Activated naive CD4-positive, alpha-beta T cell treated with anti-CD3 and anti-CD28 coated beads, Interleukin-2, amount 10 ng/mL, durations not matched to agents 7 days and 5 days (primary cell): Measurements from ENCODE around the gene PCSK7.
A peak's percentile ranks its signal among the peaks of the same experiment; 100 is the strongest.

Experiments used
- CTCF ChIA-PET: fragments of 350-600 bp; sonication (Branson Sonifier 250); formaldehyde crosslinking; loops from one replicate; lab custom pipeline; 2021; ENCODE audit warnings: antibody characterized with exemption; lab: Charles Lee
- DNase-seq: peaks from one replicate; pipeline ENCODE4 v3.0.0-alpha.2; 2020
- H3K27ac Mint-ChIP-seq: one replicate; pipeline ENCODE4 v1.8.0; 2021; ENCODE audit warnings: mild to moderate bottlenecking, moderate library complexity, mixed read lengths
- H3K27me3 Mint-ChIP-seq: one replicate; pipeline ENCODE4 v1.8.0; 2021; ENCODE audit warnings: mild to moderate bottlenecking, mixed read lengths
- H3K36me3 Mint-ChIP-seq: one replicate; pipeline ENCODE4 v1.8.0; 2021; ENCODE audit warnings: mixed read lengths
- H3K4me1 Mint-ChIP-seq: one replicate; pipeline ENCODE4 v1.8.0; 2021; ENCODE audit warnings: mixed read lengths
- H3K4me3 Mint-ChIP-seq: one replicate; pipeline ENCODE4 v1.8.0; 2021; ENCODE audit warnings: mild to moderate bottlenecking, moderate library complexity, mixed read lengths
- H3K9me3 Mint-ChIP-seq: one replicate; pipeline ENCODE4 v1.8.0; 2021; ENCODE audit warnings: mixed read lengths

Gene PCSK7

DNA sequence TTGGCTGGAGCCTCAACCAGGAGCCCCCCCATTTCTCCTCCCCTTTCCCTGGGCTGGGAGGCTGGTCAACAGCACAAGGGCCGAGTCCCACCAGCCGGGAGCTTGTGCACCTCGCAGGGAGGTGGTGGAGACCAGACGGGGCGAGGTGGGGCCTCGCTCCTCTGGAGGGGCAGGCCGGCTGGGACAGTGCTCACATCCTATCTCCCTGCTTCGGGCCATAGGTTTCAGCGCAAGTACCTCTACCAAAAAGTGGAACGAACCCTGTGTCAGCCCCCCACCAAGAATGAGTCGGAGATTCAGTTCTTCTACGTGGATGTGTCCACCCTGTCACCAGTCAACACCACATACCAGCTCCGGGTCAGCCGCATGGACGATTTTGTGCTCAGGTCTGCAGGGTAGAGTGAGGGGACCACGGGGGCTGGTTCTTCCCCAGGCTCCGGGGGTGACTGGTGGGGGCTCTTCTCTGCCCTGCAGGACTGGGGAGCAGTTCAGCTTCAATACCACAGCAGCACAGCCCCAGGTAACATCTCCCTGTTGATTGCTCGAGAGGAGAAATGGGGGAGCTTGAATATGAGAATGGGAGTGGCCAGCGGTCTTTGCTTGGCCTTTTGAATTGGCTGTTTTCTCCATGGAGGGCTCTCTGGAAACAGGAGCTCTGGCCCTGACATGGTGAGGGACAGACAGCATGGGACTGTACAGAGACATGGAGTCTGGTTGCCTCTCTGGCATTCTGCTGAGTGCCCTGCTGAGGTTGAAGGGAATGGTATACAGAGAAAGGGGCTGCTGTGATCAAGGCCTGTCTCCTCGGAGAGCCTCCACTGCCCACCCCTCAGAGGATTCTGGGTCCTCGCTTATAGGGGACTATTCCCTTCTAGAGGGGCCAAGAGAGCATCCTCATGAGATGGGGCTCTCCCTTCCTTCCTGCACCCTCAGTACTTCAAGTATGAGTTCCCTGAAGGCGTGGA is 50.0 kb downstream of the PCSK7 start:
- H3K27ac Mint-ChIP-seq = no peak overlapping the region
- no peaks in the 10 kb centered on the region for H3K27me3 Mint-ChIP-seq
- H3K9me3 Mint-ChIP-seq = no peaks in the 10 kb centered on the region
- H3K4me1 Mint-ChIP-seq = peaks cover 30% of the 10 kb centered on the region
- H3K4me3 Mint-ChIP-seq = no peak overlapping the region
- peaks cover 2% of the 10 kb centered on the region for H3K36me3 Mint-ChIP-seq
- CTCF ChIA-PET = interaction anchor here (0.6 to 6.1 kb wide), 12 partner anchors 10 to 429 kb away, joined by 3 to 111 read pairs (median 6); partner anchors contain the start of gene ZPR1
- no peak for DNase-seq

DNA sequence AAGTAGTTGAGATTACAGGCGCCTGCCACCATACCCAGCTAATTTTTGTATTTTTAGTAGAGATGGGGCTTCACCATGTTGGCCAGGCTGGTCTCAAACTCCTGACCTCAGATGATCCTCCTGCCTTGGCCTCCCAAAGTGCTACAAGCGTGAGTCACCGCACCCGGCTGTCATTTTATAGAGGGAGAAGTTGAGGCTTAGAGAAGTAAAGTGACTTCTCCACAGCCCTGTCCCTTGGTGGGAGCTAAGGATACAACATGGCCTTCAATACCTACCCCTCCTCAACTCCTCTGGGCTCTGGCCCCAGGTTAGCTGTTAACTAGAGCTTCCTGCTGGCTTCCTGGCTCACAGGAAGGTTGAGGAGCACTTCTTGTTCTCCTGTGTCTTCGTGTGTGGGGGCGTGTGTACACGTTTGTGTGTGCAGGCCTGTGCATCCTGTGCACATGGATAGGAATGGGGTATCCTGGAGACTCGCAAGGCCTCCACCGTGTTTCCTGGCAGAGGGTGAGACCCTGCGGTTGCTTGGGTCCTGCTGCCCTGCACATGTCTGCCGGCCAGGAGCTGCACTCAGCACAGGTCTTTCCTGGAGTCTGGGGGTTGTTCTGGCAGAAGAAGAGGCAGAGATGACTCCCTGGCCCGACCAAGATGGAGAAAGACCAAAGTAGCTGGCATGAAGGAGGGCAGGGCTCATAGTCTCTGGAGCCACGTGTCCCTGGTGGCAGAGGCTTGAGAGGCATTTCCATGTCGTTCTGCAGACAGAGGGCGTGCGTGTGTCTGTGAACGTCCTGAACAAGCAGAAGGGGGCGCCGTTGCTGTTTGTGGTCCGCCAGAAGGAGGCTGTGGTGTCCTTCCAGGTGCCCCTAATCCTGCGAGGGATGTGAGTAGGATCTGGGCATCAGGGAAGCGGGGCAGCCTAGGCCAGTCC is 51.0 kb downstream of the PCSK7 start:
- no peaks in the 10 kb centered on the region for H3K9me3 Mint-ChIP-seq
- CTCF ChIA-PET = interaction anchor here (0.6 to 6.1 kb wide), 21 partner anchors 9 to 1748 kb away, joined by 3 to 111 read pairs (median 4); partner anchors contain the start of gene ZPR1
- DNase-seq = peak; percentile 79
- H3K27ac Mint-ChIP-seq = peak overlapping the region; percentile 87
- H3K27me3 Mint-ChIP-seq = no peaks in the 10 kb centered on the region
- peak overlapping the region; percentile 93 for H3K4me3 Mint-ChIP-seq
- H3K4me1 Mint-ChIP-seq = peaks cover 30% of the 10 kb centered on the region
- H3K36me3 Mint-ChIP-seq = peaks cover 2% of the 10 kb centered on the region

DNA sequence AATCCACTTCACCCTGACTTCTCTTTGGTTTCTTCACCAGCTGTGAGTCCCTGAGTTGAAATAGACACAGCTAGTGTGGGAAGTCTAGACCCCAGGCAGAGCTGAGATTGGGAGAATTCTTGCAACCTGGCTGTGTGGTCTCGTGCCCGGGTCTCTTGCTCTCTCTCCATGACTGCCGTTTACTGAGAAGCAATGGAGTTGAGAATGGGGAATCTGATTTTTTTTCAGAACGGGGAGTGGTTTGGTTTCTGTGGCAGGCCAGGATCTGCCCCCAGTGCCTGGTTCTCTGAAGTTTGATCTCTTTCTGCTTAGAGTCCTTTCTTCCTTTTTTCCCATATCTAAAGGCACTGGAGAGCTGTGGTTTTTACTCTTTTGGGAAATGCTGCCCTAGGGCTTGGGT is 51.9 kb downstream of the PCSK7 start:
- DNase-seq = no peak
- H3K9me3 Mint-ChIP-seq = no peaks in the 10 kb centered on the region
- peak overlapping the region; percentile 93 for H3K4me3 Mint-ChIP-seq
- peaks cover 30% of the 10 kb centered on the region for H3K4me1 Mint-ChIP-seq
- peaks cover 2% of the 10 kb centered on the region for H3K36me3 Mint-ChIP-seq
- CTCF ChIA-PET = interaction anchor here (0.7 to 6.1 kb wide), 15 partner anchors 10 to 1749 kb away, joined by 3 to 111 read pairs (median 5); partner anchors contain the start of gene ZPR1
- H3K27ac Mint-ChIP-seq = peak overlapping the region; percentile 87
- no peaks in the 10 kb centered on the region for H3K27me3 Mint-ChIP-seq

DNA sequence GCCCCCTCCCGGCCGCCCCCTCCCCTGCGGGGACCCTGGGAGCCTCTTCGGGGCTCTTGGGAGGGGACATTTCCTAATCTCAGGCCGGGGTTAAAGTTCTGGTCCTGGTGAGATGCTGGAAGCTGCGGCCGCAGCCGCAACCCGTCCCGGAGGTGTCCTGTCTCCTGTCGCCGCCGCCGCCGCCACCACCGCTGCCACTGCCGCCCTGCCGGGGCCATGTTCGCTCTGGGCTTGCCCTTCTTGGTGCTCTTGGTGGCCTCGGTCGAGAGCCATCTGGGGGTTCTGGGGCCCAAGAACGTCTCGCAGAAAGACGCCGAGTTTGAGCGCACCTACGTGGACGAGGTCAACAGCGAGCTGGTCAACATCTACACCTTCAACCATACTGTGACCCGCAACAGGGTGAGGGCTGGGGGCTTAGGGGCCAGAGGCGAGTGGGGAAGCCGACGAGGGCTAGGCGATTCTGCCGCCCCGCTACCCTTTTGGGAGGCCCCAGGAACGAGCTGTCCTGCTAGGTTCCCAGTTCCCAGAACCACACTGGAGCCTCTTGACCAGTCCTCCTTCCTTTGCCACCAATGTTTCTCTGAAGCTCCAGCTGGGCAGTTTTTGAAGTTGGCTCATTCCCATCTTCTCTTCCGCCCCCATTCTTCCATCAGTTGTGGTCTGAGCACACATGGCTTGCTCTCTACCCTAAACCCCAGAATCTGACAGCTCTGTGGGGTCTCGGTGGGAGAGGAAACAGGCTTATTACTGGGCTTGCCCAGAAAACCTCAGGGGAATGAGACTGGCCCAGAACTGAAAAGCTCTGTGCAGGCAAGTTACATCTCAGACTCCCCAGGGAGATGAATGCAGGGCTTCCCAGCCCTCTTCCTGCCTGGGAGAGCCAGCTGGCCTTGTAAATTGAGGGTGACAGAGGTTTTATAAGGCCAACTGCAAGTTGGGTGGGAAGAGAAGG is 52.5 kb downstream of the PCSK7 start:
- peak; percentile 67 for DNase-seq
- Mint-ChIP-seq H3K4me1 (peaks cover 30% of the 10 kb centered on the region), H3K27me3 (no peaks in the 10 kb centered on the region), H3K9me3 (no peaks in the 10 kb centered on the region), H3K4me3 (peak overlapping the region; percentile 93), H3K36me3 (peaks cover 2% of the 10 kb centered on the region), H3K27ac (peak overlapping the region; percentile 87)
- CTCF ChIA-PET = interaction anchor here (0.6 to 6.1 kb wide), 11 partner anchors 12 to 57 kb away, joined by 3 to 111 read pairs (median 5); no protein-coding TSS in a partner anchor

DNA sequence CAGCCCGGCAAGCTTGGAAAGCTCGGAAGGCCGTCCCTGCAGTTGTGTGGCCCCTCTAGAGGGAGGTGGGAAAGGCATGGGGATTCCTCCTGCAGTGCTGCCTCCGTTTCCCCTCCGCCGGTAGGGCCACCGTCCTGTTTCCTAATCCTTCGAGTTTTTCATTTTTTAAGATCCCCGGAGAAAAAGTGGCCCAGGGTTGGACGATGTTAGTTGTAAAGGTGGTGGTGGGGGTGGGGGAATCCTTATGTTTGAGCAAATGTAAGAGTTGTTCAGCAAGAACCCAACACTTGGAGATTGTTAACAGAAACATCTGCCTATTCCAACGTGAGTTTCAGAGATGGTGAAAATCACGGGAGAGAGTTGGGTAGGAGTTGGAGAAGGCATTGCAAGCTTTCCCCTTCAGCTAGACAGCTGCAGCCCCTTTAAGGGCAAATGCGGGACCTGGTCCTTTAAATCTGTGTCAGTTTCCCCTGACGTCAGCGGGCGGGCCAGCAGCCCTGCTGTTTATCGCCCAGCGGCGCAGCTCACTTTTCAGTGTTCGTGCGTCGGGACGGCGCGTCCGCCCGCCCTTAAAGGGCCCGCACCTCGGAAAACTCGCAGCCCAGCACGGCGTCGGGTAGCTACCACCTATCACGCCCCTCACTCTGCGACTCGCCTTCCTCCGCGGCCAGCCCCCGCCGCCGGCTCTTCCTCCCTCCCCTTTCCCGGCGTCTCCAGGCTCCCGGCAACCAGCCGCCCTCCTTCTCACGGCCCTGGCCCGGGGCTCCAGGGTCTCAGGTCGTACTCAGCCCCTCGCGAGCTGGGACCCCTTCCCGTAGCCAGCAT is 53.5 kb downstream of the PCSK7 start, which contains the start of gene SIDT2:
Gene SIDT2, plus strand, starts transcription at position 534 of the 825 bp plus-strand sequence. CDS start 521 bp downstream, outside the sequence.
- peak; percentile 95 for DNase-seq
- CTCF ChIA-PET = interaction anchor here (0.6 to 6.1 kb wide), 4 partner anchors 28 to 47 kb away, joined by 3 to 111 read pairs (median 3); partner anchors contain the start of gene PAFAH1B2
- peaks cover 32% of the 10 kb centered on the region for H3K4me1 Mint-ChIP-seq
- peak within 1 kb of the TSS; percentile 93 for H3K4me3 Mint-ChIP-seq
- H3K27ac Mint-ChIP-seq = peak within 1 kb of the TSS; percentile 90
- peaks cover 2% of the 10 kb centered on the region for H3K36me3 Mint-ChIP-seq
- no peaks in the 10 kb centered on the region for H3K27me3 Mint-ChIP-seq
- no peaks in the 10 kb centered on the region for H3K9me3 Mint-ChIP-seq

DNA sequence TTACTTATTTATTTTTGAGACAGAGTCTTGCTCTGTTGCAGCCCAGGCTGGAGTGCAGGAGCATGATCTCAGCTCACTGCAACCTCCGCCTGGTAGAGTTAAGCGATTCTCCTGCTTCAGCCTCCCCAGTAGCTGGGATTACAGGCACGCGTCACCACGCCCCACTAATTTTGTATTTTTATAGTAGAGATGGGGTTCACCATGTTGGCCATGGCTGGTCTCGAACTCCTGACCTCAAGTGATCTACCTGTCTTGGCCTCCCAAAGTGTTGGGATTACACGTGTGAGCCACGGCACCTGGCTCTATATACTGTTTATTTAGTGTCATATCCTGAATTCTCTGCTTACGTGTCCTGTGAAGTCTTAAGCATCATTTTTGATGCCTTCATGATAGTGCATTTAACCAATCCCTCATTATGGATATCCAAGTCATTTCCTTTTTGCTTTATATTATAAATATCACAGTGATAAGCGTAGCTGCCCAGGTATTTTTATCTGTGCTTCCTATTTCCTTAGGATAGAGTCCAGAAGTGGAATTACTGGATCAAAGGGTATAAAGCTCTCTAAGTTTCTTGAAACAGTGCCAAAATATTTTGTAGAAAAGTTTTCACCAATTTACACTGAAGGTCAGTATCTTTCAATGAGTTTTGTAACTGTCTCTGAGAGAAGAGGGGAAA is 54.2 kb downstream of the PCSK7 start:
- H3K27ac Mint-ChIP-seq = peak overlapping the region; percentile 90
- H3K36me3 Mint-ChIP-seq = no peaks in the 10 kb centered on the region
- no peak for DNase-seq
- CTCF ChIA-PET = interaction anchor here (6.1 kb wide), 1 partner anchor 48 kb away, joined by 111 read pairs; no protein-coding TSS in a partner anchor
- H3K9me3 Mint-ChIP-seq = no peaks in the 10 kb centered on the region
- peaks cover 32% of the 10 kb centered on the region for H3K4me1 Mint-ChIP-seq
- H3K4me3 Mint-ChIP-seq = peak overlapping the region; percentile 93
- H3K27me3 Mint-ChIP-seq = no peaks in the 10 kb centered on the region

GRCh38 chr11:117176186-117176585 is 55.7 kb downstream of the PCSK7 start:
- no peak for DNase-seq
- peaks cover 5% of the 10 kb centered on the region for H3K36me3 Mint-ChIP-seq
- CTCF ChIA-PET = interaction anchor here (1.0 kb wide), 1 partner anchor 32 kb away, joined by 3 read pairs; the partner anchor contains the start of gene PAFAH1B2
- H3K4me1 Mint-ChIP-seq = peaks cover 30% of the 10 kb centered on the region
- H3K4me3 Mint-ChIP-seq = no peak overlapping the region
- H3K27me3 Mint-ChIP-seq = no peaks in the 10 kb centered on the region
- no peaks in the 10 kb centered on the region for H3K9me3 Mint-ChIP-seq
- no peak overlapping the region for H3K27ac Mint-ChIP-seq

DNA sequence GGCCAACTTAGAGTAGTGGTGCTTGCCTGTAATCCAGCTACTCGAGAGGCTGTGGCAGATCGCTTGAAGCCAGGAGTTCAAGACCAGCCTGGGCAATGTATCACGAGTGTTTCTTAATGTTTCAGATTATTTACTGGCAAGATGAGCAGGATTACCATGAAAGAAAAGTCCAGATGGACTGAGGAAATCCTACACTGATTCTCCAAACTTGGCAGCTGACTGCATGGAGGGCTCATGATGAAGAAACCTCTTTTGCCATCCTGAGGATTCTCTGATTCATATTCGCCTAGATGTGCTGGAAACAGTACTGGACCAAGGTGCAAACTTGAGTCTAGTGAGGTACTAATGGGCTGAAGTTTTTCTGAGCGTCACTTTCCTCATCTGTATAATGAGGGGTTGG is 56.1 kb downstream of the PCSK7 start:
- CTCF ChIA-PET = interaction anchor here (1.0 kb wide), 1 partner anchor 32 kb away, joined by 3 read pairs; the partner anchor contains the start of gene PAFAH1B2
- H3K9me3 Mint-ChIP-seq = no peaks in the 10 kb centered on the region
- no peak overlapping the region for H3K4me3 Mint-ChIP-seq
- DNase-seq = no peak
- H3K36me3 Mint-ChIP-seq = peaks cover 8% of the 10 kb centered on the region
- H3K4me1 Mint-ChIP-seq = peaks cover 26% of the 10 kb centered on the region
- H3K27ac Mint-ChIP-seq = no peak overlapping the region
- no peaks in the 10 kb centered on the region for H3K27me3 Mint-ChIP-seq

- Mint-ChIP-seq H3K36me3 (peaks cover 11% of the 10 kb centered on the region), H3K27me3 (no peaks in the 10 kb centered on the region), H3K27ac (no peak overlapping the region), H3K4me3 (no peak overlapping the region), H3K4me1 (peaks cover 19% of the 10 kb centered on the region), H3K9me3 (no peaks in the 10 kb centered on the region)
- CTCF ChIA-PET = no interaction called here
- no peak for DNase-seq
Measured at GRCh38 chr11:117175104-117175503, 56.8 kb downstream of the PCSK7 start.

DNA sequence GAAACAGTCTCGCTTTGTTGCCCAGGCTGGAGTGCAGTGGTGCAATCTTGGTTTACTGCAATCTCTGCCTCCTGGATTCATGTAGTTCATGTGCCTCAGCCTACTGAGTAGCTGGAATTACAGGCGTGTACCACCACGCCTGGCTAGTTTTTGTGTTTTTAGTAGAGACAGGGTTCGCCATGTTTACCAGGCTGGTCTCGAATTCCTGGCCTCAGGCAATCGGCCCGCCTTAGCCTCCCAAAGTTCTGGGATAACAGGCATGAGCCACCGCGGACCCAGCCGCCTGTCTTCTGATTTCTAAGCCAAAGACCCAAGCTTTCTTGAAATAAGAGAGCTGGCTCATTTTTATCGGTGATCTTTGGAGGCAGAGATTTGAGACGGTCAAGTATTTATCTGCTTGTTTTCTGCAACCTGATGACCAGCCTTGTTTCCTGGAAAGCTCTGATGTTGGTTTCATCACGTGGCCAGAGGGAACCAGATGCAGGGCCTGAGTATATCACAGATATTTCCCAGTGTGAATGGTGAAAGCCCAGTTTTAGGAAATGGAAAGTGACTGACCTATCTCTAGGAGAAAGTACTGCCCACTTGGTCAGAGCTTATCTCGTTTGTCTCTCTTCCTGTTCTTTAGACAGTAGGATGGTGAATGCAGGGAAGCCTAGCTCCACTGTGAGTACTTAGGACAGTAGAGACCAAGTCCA is 59.0 kb downstream of the PCSK7 start:
- no peaks in the 10 kb centered on the region for H3K9me3 Mint-ChIP-seq
- H3K4me3 Mint-ChIP-seq = no peak overlapping the region
- no peak overlapping the region for H3K27ac Mint-ChIP-seq
- H3K27me3 Mint-ChIP-seq = no peaks in the 10 kb centered on the region
- no peak for DNase-seq
- peaks cover 5% of the 10 kb centered on the region for H3K4me1 Mint-ChIP-seq
- H3K36me3 Mint-ChIP-seq = peaks cover 18% of the 10 kb centered on the region
- CTCF ChIA-PET = interaction anchor here (0.8 to 1.9 kb wide), 4 partner anchors 9 to 382 kb away, joined by 3 to 17 read pairs (median 4); partner anchors contain the start of gene APOA5

DNA sequence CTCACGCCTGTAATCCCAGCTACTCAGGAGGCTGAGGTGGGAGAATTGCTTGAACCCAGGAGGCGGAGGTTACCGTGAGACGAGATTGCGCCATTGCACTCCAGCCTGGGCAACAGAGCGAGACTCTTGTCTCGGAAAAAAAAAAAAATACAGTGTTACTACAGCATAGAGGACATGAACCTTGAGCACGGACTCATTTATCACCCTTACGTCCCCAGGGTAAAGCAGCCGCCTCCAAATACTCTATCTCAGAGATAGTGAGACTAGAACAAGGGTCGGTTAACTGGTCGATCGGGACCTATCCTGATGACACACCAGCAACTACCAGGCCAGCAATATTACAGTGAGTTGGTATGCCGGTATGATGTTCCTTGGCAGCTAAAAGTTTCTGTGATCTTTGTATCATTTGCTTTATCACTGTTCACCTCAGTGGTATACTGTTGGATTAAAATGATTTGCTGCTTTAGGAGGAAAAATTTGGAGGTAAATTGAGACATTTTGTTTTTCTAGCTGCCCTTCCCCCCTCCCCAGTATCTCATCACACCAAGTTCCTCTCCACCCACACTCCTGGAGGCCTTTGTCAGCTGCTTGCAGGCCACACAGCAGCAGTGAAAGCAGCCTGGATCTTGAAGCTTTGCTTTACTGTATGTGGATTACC is 60.3 kb downstream of the PCSK7 start:
- CTCF ChIA-PET = interaction anchor here (0.8 to 2.2 kb wide), 4 partner anchors 9 to 49 kb away, joined by 3 to 17 read pairs (median 6); no protein-coding TSS in a partner anchor
- H3K36me3 Mint-ChIP-seq = peaks cover 24% of the 10 kb centered on the region
- no peak overlapping the region for H3K4me3 Mint-ChIP-seq
- no peak overlapping the region for H3K27ac Mint-ChIP-seq
- DNase-seq = no peak
- H3K4me1 Mint-ChIP-seq = peaks cover 2% of the 10 kb centered on the region
- no peaks in the 10 kb centered on the region for H3K27me3 Mint-ChIP-seq
- H3K9me3 Mint-ChIP-seq = no peaks in the 10 kb centered on the region
